GM18508 (cell line): Measurements from ENCODE around the gene RIPK3.

Experiments used
- ATAC-seq: cut with Tn5 transposase; IDR thresholded peaks from one replicate; pipeline ENCODE4 v1.9.1; 2021; ENCODE audit warnings: moderate number of reproducible peaks; ENCODE audit not compliant: insufficient read depth, unreplicated experiment

RIPK3 gene

GRCh38 chr14:24325963-24326362 lies 13.8 kb downstream of the RIPK3 start:
- ATAC-seq: no peak

DNA sequence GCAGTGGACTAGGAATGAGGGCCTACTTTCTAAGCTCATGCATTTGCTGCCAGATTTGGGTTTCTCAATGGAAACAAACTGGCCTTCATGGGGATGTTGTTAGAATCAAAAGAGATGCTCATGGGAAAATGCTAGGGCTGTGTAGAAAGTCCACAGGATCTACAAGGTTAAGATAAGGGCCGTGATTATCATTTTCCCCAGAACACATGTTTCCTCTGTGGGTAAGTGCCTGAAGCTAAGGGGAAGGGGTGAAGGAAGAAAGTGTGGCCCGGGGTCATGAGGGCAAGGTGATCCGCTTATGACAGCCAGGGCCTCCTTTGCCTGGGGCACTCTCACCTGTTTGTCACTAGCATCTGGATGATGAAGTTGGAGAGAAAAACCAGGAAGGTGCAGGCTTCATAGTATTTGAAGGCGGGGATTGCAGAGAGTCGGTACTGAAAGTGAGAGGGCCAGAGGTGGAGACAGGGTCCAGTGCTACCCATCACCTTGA lies 14.7 kb downstream of the RIPK3 start:
- ATAC-seq: no peak

DNA sequence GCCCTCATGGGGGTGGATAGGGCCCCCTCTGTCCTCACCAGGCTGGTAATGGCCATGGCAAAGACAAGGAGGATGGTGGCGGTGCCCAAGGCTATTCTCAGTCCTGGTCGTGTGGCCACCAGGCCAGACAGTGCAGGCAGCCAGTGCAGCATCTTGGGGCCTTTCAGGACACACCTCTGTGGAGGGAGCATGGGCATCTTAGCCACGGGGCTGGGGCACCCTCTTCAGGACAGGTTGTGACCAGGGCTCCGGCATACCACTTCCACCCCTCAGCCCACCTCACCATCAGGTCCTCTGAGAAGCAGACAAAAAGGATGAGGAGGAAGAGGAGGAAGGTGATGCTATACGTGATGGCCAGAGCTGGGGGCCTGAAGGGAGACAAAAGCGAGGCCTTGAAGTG lies 15.8 kb downstream of the RIPK3 start:
- ATAC-seq: no peak

- no peak for ATAC-seq
These were observed 16.4 kb downstream of the RIPK3 start for GRCh38 chr14:24323341-24323740.

GRCh38 chr14:24322672-24323071 lies 17.1 kb downstream of the RIPK3 start:
- ATAC-seq: no peak

DNA sequence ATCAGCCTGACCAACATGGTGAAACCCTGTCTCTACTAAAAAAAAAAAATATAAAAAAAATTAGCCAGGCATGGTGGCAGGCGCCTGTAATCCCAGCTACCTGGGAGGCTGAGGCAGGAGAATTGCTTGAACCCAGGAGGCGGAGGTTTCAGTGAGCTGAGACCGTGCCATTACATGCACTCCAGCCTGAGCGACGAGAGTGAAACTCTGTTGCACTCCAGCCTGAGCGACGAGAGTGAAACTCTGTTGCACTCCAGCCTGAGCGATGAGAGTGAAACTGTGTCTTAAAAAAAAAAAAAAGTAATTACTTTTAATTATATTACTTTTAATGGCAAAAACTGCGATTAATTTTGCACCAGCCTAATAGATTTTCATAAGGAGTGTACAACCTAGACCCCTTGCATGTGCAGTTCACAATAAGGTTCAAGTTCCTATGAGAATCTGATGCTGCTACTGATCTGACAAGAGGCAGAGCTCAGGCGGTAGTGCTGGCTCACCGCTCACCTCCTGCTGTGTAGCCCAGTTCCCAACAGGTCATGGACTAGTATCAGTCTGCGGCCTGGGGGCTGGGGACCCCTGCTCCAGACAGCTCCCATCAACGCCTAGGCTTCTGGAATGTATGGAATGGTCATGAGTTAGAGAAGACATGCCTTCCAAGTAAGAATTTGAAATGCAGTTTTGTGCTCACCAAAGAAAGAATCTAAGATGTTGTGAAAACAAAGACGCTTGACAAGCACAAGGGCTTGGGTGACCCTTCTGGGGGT lies 18.4 kb downstream of the RIPK3 start:
- ATAC-seq: no peak

DNA sequence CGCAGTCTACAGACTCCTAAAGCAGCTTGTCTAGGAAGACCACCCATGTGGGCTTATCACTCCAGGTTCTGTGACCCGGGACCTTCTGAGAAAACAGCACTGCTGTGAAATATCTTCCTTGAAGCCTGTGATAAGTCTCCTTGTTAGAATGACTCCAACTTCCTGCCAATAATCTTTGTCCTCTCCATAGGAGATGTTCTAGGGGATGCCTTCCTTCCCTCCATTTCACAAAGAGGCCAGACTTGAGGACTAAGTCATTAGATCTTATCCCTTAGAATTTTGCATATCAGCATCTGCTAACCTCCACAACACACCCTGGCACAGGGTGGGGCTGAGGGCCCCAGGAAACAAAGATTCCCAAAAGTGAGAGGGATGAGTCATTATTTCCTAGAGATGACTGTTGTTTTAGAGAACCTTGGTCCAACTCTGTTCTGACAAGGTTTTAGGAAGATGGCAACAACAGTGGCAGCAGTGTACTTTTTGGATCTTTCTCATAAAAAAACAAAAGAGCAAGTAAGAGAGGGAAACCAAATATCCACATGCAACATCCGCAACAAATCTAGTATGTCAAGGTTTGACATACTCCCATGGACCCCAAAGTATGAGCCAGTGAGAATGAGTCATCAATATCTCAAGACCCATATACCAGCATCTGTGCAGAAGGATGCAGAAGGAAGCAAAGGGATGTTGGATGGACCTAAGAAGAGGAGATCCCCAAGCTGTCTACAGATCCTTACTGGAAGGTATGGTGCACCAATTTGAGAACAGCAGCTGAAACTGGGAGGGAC lies 22.5 kb downstream of the RIPK3 start:
- no peak for ATAC-seq

- ATAC-seq: no peak
These were observed 23.2 kb downstream of the RIPK3 start for GRCh38 chr14:24316597-24316950.

GRCh38 chr14:24315807-24316596 lies 23.8 kb downstream of the RIPK3 start:
- ATAC-seq: no peak

GRCh38 chr14:24315243-24315806 lies 24.5 kb downstream of the RIPK3 start:
- ATAC-seq: no peak

DNA sequence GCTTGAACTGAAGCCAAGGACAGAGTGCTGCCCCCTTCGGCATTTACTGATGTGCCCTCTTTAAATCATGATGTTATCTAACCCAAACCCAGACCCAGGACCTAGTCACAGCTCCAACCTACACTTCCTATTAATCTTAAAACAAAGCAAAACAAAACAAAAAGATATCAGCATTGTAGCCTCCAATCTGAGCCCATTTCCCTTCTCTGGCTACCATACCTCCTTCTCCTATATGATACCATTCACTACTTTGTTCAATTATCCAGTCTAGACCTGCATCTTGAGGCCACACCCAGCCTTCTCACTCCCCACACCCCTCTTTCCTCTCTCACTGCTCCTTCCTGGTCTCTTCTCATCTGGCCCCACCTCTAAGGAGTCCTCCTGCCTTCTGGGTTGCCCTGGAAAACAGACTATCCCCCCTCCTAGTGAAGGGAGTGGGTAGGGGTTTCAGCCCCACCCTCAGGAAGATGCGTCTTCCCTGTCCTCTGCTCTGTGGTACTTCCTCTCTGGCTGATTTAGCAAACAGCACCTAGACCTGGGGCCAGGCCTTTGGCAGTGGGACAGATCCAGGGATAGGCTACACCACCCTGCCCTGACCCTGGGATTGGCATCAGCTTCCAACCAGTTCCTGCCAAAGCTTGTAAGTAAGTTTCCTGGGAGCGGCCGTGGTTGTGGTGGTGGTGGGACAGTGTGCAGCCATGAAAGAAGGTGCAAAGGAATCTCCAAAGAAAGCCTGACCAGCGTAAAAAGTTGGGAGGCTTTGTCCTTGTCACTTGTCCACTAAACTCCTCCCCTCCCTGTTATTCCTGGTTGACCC lies 25.2 kb downstream of the RIPK3 start:
- no peak for ATAC-seq

DNA sequence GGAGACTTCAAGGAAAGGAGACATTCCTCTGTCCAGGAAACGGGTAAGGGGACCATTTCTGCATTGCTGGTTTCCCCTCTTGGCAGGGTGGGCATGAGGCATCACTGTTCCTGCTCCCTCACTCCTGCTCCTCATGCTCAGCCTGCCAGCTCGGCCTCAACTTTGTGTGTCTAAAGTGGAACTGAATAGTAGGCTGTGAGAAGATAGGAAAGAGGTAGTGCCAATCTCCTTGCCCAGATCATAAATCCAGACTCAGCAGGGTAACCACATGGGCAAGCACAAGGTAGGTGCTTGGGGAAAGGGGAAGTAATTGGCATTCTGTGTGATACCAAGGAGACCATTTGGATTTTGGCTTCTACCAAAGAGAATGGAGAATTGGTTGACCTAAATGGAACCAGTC lies 25.9 kb downstream of the RIPK3 start:
- ATAC-seq: no peak

GRCh38 chr14:24312736-24313507 lies 26.9 kb downstream of the RIPK3 start:
- no peak for ATAC-seq

DNA sequence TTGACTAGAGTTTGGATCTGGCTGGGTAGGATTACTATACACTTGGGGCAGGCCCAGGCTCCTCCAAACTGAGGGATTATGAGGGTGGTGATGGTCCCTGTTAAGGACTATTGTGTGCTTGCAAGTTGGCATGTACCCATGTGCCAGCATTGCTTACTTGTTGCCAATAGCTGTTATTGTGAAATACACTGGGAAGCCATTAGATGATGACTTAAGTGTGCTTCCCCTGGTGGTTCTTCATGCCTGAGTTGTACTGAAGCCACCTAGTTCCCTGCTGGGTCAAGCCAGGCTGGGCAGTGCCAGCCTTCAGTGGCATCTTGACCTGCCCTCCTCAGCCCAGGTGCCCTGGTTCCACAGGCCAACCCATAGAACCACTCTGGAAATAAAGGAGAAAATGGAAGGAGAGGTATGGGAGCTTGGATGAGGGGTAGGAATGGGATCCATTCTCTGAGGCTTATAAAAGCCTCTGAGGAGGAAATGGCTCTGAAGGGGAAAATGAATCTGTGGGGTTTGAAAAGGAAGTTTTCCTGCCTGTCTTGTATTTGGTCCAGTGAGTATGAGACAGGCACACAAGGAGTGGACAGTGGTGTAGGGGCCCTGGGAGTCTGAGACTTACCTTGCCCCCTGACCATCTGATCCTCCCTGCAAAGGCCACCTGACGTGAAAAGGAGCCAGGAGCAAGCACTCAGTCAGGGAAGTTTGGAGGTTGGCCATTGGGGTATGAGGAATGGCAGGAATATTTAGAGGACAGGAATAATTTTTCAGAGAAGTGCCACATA lies 27.8 kb downstream of the RIPK3 start:
- ATAC-seq: no peak

DNA sequence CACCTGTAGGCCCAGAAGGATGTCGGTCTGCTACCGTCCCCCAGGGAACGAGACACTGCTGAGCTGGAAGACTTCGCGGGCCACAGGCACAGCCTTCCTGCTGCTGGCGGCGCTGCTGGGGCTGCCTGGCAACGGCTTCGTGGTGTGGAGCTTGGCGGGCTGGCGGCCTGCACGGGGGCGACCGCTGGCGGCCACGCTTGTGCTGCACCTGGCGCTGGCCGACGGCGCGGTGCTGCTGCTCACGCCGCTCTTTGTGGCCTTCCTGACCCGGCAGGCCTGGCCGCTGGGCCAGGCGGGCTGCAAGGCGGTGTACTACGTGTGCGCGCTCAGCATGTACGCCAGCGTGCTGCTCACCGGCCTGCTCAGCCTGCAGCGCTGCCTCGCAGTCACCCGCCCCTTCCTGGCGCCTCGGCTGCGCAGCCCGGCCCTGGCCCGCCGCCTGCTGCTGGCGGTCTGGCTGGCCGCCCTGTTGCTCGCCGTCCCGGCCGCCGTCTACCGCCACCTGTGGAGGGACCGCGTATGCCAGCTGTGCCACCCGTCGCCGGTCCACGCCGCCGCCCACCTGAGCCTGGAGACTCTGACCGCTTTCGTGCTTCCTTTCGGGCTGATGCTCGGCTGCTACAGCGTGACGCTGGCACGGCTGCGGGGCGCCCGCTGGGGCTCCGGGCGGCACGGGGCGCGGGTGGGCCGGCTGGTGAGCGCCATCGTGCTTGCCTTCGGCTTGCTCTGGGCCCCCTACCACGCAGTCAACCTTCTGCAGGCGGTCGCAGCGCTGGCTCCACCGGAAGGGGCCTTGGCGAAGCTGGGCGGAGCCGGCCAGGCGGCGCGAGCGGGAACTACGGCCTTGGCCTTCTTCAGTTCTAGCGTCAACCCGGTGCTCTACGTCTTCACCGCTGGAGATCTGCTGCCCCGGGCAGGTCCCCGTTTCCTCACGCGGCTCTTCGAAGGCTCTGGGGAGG lies 28.9 kb downstream of the RIPK3 start, which contains the start of gene LTB4R:
LTB4R (plus strand) TSS at position 857 of the 959 bp plus-strand sequence. CDS start 4,150 bp downstream, outside the sequence.
- no peak for ATAC-seq

DNA sequence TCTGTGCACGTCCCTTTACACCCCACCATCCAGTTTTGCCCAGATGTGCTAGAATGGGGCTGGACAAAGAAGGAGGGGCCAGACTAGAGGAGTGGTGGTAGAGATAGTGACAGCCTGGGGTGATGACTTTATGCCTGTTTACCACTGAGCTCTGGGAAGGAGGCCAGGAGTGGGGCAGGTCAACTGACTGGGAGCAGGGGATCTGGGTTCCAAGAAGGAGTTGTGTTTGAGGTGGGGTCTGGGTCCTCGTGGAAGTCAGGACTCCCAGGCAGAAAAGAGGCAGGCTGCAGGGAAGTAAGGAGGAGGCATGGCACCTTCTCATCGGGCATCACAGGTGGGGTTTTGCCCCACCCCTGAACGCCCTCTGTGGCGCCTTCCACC lies 29.5 kb downstream of the RIPK3 start:
- no peak for ATAC-seq
